NCI-H2029 (cell line): ENCODE data around the gene AVL9.
"Not testable (repeated sequence)": the region's sequence is repeated elsewhere in the genome, so short reads cannot be mapped to it uniquely, and the experiment has no call there.

Experiments used
- DNase-seq: peaks from one replicate; lab custom pipeline; 2025; lab: John Stamatoyannopoulos, UW

Gene AVL9

GRCh38 chr7:32637611-32638010 is 142.3 kb downstream of the AVL9 start:
- DNase-seq: not testable (repeated sequence)
